HG02623 (cell line): ENCODE measurements around the gene ZBTB5.
"Not testable (repeated sequence)": the region's sequence is repeated elsewhere in the genome, so short reads cannot be mapped to it uniquely, and the experiment has no call there.

ENCODE experiments used
- ATAC-seq: cut with Tn5 transposase; IDR thresholded peaks from one replicate; pipeline ENCODE4 v1.9.1; 2021; ENCODE audit warnings: moderate library complexity; ENCODE audit not compliant: unreplicated experiment

ZBTB5 gene

DNA sequence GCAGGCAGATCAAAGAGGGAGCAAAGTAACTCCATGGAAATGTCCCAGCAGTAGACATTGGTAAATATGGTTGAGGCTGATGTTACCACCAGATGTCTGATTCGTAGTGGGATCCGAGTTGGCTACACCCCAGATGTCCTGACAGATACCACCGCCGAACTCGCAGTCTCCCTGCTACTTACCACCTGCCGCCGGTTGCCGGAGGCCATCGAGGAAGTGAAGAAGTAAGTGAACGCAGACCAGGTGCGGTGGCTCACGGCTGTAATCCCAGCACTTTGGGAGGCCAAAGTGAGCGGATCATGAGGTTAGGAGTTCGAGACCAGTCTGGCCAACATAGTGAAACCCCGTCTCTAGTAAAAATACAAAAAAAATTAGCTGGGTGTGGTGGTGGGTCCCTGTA, 38.8 kb downstream of the ZBTB5 start:
- not testable (repeated sequence) for ATAC-seq

DNA sequence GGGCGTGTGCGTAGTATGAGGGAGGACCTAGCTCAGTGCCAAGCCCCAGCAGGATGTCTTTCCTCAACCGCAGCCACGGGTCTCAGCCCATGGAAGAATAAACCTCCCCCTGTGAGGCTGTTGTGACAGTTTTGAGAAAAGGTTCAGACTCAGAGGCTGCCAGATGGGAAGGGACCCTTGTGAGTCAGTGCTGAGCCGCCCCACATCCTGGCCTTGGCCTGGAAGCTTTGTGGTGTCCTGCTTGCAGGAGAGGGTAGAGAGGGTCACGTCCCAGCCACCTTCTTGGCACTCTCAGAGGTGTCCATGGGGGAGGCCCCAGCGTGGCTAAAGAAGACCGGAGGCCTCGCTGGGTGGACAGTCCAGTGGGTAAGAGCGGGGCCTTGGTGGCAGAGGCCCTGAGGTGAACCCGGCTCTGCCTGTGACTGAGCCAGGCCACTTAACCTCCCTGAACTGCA, 39.9 kb downstream of the ZBTB5 start:
- ATAC-seq: no peak

DNA sequence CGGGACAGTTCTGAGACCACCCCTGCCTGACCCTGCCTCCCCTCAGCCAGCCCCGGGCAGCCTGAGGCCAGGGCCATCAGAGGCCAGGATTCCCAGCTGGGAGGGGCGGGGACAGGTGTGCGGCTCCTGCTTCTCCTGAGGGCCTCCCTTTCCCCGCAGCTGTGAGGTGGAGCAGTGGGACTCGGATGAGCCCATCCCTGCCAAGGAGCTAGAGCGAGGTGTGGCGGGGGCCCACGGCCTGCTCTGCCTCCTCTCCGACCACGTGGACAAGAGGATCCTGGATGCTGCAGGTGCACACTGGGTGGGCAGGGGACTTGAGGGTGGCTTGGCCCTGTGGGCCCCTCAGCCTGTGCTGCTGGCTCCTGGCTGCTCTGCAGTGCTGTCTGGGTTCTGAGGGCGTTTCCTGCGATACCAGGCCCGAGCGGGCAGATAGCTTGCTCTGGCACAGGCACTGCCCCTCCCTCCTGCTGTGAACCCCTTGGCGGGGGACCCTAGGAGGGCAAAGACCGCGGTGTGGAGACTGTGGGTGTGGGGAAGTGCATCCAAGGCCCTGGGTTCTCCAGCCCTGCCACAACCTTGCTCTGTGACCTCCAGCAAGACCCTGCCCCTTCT, 40.5 kb downstream of the ZBTB5 start:
- no peak for ATAC-seq

DNA sequence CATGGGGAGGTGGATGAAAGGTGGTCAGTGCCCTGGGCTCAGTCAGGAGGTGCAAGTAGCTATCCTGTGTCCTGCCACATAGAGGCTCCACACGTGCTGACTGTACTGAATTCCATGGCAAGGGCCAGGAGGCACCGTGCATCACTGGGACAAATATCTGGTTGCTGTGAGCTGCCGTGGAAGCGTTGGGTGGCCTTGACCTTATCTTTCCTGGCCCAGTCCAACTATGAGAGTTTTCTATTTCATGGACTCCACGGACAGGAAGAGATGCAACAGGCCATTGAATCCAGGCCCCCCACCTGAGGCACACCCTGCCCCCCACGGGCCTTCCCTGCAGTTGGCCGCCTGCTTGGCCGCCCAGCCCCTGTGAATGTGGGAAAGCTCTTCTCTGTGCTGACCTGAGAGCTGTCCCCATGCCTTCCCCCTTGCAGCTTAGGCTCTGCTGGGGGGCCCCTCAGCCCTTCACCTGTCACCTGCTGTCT, 41.0 kb downstream of the ZBTB5 start:
- ATAC-seq: no peak

DNA sequence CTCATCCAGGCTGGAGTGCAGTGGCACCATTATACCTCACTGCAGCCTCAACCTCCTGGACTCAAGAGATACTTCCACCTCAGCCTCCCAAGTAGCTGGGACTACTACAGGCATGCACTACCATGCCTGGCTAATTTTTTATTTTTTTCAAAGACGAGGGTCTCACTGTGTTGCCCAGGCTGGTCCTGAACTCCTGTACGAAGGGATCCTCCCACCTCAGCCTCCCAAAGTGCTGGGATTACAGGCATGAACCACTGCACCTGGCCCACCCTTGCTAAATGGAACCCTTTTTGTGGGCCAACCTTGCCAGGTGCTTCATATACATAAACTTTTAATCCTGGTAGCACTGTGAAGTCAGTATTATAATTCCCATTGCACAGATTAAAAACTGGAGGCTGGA, 41.7 kb downstream of the ZBTB5 start:
- ATAC-seq: no peak

DNA sequence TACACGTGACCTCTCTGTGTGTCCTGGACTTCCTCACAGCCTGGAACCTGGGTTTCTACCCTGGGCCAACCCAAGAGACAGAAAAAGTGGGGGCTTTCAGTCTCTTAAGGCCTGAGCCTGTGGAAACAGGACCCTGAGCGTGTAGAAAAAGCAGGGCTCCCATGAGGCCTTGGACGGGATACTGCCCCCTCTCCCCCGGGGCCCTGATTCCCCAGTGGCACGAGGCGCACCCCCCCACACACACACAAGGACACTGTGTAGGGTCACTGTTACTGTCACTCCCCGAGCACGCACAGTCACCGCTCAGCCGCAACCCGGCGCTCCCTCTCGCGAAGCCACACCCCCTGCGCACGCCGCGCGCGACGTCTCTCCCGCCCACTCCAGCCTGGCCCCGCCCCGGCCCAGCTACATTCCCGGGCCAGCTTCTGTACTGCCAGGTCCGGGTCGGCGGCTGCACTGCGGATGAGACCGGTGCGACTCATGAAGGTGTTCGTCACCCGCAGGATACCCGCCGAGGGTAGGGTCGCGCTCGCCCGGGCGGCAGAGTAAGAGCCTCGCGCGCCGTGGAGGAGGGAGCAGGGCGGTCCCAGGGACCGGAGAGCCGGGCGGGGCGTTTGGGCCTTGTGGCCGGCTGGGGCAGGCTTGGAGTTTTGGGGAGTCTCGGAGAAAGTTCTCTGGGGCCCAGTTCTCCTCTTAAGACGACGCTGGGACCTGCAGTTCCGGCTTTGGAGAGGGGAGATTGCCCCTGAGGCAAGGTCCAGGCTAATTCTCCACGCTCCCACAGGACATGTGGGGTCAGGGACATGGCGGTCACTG, 42.8 kb downstream of the ZBTB5 start, which contains the start of gene GRHPR:
TSS of gene GRHPR (plus strand) at position 408 of the 816 bp plus-strand sequence. CDS start at position 463, 55 bp downstream.
- peak; percentile 94 for ATAC-seq

DNA sequence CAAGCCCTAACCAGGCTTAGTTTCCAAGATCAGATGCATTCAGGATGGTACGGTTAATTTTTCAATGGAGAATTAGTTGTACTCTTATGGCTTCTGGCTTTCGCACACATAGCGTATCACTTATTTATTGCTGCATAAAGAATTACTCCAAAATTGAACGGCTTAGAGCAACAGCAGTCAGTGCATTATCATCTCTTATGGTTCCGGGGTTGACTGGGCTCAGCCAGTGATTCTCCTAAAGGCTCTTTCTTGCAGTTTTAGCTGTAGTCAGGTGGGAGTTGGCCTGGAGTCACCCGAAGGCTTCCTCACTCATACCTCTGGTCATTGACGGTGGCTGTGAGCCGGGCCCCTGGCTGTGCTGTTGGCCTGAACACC, 43.3 kb downstream of the ZBTB5 start:
- ATAC-seq: no peak

DNA sequence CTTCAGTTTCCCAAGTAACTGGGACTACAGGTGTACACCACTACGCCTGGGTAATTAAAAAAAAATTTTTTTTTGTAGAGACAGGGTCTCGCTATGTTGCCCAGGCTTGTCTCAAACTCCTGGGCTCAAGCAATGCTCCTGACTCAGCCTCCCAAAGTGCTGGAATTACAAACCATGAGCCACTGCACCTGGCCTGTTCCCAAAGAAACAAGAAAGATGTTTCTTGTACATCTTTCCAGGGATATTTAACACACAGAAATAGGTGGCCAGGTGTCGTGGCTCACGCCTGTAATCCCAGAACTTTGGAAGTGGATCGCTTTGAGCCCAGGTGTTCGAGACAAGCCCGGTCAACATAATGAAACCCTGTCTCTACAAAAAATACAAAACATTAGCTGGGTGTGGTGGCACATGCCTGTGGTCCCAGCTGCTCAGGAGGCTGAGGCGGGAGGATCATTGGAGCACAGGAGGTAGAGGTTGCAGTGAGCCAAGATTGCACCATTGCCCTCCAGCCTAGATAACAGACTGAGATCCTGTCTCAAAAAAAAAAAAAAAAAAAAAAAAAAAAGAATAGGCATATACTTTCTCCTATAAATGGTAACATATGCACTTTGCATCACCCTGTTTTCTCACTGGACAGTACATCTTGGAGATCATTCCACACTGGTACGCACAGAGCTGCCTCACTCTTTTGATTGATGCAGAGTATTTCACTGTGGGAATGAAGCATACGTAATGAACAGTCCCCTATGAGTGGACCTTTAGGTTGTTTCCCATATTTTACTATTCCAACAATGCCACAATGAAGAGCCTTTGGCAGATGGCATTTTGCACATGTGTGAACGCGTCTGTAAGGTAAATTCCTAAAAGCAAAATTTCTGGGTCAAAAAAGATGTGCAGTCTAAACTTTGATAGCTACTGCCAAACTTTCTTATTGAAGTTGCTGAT, 44.7 kb downstream of the ZBTB5 start:
- ATAC-seq: no peak

DNA sequence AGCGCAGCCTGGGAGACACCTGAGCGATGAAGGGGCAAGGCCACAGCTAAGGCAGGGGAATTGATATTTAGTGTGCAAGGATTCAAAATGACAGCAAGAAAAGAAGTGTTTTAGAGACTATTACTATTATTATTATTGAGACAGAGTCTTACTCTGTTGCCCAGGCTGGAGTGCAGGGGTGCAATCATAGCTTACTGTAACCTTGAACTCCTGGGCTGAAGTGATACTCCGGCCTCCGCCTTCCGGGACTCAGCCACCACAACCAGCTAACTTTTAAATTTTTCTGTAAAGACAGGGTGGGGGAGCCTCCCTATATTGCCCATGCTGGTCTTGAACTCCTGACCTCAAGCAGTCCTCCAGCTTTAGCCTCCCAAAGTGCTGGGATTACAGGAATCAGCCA, 46.0 kb downstream of the ZBTB5 start:
- no peak for ATAC-seq

DNA sequence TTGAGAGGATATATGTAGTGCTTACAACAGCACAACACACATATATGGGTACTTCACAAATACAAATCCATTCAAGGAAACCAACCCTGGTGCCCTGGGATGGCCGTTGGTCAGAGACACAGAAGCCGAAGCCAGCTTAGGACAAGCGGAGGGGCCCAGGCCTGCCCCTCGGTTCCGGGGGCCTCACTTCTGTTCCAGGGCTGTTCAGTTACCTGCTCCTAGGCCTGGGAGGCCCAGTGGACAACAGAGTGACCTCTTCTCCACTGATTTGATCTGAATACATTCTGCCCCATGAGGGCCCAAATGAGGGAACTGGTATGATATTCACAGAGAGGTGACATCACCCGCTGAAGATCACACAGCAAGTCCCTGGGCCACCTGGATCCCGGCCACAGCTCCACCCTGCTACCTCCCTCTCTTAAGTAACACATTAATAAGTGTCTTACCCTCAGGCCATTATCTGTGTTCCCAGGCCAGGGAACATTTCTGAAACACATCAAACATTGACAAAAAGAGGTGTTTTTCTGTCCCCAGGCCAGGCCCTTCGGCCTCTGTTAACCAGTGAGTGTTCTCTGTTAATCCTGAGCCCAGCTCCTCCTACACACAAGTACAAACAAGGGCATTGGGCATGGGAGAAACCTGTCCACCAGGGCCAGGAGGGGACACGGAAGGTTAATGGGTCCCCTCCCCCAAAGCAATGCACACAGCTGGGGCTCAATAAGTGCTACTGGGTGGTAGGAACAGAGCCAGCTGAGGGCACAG, 47.2 kb downstream of the ZBTB5 start:
- ATAC-seq: no peak

DNA sequence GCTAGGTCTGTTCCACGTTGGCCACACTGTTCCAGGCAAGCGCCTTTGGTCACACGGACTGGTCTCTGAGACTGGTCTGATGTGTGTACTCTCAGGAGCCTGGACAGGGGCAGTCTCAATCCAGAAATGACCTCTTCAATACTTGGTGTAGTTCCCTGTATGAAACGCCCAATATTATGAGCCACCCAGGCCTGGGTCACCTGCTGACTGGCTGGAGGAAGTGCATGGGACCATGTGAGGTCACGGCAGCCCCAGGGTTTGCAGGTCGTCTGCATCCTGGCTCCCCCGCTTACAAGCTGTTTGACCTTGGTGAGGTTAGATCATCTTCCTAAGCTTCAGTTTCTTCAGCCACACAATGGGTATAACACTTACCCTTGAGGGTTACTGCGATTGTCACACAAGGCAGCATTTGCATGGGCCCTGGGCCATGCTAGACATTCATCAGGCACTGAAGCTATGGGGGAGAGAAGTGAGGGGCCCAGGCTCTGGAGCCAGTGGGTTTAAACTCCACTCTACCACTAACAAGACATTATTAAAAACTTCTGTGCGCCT, 47.9 kb downstream of the ZBTB5 start:
- no peak for ATAC-seq

DNA sequence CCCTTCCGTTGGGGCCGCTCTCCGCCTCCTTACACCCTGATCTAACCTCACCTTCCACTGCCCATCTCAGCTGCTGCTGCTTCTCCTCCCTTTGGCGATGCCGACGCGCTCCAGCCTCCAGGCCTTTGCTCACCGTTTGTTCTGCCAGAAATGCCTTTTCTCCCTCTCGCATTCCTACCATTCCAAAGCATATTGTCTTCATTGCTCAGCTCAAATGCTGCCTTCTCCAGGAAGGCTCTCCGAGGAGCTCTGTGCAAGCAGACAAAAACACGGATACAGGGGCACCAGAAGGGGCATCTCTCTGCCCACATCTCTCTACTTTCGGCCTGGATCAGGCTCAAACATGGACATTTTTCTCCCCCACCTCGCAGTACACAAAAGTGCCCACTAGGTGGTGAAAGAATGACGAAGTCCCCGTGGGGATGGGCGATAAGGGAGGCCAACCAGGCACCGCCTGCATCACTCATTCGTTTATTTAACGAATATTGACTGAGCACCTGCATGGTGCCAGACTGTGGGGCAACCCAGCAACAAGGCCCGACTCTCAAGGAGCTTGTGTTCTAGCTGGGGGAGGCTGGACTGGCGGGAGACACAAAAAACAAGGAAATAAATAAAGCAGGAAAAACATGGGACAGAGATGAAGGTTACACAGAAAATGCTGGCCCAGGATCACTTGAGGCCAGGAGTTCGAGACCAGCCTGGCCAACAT, 50.1 kb downstream of the ZBTB5 start:
- ATAC-seq: no peak

DNA sequence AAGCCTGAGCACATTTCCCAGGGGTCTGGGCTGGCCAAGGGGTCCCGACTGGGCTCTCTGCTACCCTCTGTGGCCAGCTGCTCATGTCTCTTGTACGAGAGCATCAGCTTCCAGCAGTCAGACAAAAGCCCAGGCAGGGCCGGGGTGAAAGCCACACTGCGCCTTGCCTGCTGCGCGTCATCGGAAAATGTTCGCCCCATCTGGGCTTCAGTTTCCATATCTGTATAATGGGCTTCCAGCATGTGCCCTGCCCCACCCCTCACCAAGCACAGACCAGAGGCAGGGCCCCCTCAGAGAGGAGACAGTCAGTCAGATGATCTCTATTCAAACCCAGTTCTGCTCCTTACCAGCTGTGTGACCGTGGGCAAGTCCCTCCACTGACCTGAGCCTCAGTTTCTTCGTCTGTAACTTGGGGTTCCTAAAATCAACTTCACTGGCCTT, 50.7 kb downstream of the ZBTB5 start:
- no peak for ATAC-seq

DNA sequence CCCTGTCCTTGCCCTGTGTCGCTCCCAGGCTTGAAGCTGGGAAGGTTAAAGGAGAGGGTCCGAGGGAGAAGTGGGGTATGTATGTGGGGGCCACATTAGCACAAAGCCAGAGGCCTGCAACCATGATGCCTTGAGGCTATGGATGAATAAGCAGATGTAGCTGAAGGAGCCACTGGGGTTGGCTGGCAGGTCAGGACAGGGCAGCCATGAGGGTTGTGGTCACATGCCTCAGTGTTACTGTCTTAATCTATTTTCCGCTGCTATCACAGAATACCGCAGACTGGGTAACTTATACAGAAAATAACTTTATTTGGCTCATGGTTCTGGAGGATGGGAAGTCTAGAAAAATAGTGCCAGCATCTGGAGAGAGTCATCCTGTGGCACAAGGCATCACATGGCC, 51.9 kb downstream of the ZBTB5 start:
- ATAC-seq: no peak

DNA sequence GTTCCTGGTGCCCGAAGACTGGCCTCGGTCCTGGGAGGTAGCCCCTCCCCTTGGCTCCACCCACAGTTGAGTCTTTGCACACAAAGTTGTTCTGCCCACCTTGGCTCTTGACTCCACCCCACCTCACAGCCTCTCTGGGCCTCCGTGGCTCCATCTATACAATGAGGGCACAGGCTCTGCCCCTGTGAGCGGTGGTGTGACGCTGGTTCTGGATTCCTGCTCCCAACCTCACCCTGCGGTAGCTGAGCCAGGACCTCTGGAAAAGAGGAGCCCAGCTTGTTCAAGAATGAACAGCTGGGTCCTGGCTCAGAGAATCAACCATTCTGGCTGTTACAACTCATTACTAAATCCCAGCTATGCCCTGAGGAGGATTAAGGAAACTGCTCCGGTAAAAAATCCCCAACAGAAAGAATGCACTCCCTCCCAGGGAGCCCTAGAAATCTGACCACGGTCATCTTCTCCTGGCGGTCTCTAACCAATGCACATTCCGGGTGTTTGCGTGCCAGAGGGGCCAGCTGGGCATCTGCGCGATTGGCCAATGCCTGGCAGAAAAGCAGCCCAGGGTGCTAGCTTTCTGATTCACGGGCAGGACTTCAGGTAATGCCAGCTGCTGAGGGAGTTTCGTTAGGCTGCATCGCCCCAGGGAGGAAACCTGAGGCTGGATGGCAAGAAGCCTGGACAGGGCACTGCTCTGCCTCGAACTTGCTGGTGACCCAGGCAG, 52.7 kb downstream of the ZBTB5 start:
- ATAC-seq: no peak

DNA sequence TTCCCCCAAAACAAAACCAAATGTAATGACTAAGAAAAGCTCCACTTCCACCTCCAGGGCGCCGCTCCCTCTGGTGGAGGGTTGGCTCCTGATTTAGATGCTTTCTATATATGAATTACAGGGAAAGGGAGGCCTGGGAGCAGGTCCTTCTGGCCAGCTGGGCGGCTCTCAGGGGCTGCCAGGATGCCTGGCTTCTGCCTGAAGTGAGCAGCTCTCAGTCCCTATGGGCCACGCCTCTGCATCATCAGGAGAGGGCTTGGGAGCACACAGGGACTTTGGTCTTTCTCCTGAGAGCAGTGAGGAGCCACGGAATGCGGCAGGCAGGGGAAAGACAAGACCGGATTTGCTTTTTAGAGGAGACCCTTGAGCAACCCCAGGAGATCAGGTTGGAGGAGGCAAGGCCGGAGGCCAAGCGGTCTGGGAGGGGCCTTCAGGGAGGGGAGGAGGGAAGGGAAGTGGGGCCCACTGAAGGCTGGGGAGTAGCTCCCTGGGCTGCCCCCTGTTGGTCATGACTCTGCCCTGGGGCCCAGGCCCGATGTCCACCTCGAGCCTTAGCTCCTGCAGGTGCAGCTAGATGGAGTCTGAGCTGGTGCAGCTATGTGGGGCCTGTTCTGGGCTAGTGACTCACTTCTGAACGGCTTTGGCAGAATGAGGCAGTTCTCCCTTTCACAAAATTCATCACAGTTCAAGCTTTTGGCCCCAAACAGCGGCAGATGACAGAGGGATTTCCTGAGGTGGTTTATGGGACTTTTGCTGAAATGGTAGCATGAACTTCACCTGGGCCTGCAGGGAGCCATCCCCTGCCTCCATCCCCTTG, 54.1 kb downstream of the ZBTB5 start:
- no peak for ATAC-seq

DNA sequence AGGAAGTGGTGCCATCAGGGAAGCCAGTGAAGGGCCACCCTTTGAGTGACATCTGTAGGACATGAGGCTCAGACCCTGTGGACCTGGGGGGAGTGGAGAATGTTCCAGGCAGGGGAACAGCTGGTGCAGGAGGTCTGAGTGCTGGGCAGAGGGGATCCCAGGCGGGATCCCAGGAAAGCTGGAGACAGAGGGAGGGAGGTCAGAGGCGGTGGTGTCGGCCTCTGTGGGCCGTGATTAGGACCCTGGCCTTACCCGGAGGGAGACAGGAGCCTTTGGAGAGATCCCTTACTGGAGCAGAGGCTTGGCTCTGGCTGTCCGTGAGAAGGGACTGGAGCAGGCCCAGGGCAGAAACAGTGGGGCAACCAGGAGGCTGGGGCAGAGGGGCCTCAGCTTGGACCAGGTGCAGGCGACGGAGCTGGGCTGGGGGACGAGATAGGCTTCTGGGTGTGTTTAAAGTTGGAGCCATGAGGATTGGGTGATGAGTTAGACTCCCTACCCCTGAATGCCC, 54.8 kb downstream of the ZBTB5 start:
- ATAC-seq: no peak
